ENCODE measurements around the gene CNKSR1. TPM values are rescaled to one million over a fixed set of nuclear protein-coding genes. Genes with fewer than 3 reads are reported as not detected.

CNKSR1 gene
- polyA plus RNA-seq, 3 donors, result 1.4 TPM; not detected in 2

- Histone ChIP-seq H3K9me3 (replicated peaks in 1 of 2; ENCODE audit: control insufficient read depth in 1 of 2, insufficient read depth in 1 of 2, low read length in 2 of 2) (no peaks in the 10 kb centered on the region), H3K36me3 (replicated peaks in 1 of 2; ENCODE audit: control insufficient read depth in 1 of 2, insufficient read depth in 2 of 2, low read length in 2 of 2) (no peaks in the 10 kb centered on the region), H3K4me3 (replicated peaks in 1 of 3; ENCODE audit: low read depth in 2 of 3, low read length in 3 of 3) (no peak overlapping the region), H4K20me1 (ENCODE audit: insufficient read depth, low read length) (no peaks in the 10 kb centered on the region), H3K27me3 (ENCODE audit: control insufficient read depth in 2 of 2, insufficient read depth in 2 of 2, low read length in 2 of 2) (no peaks in the 10 kb centered on the region), H3K4me1 (ENCODE audit: control insufficient read depth in 1 of 2, insufficient read depth in 2 of 2, low read length in 2 of 2) (no peaks in the 10 kb centered on the region), H3K27ac (ENCODE audit: low read depth in 1 of 2, low read length in 2 of 2) (no peak overlapping the region), H3K9ac (ENCODE audit: insufficient read depth, low read length, poor library complexity, severe bottlenecking) (no peak overlapping the region), H2AFZ (ENCODE audit: insufficient read depth, low read depth, low read length, poor library complexity, severe bottlenecking) (no peak overlapping the region), H3K4me2 (replicated peaks; ENCODE audit: extremely low read depth, low read length, poor library complexity, severe bottlenecking) (no peak overlapping the region), H3K79me2 (ENCODE audit: insufficient read depth, low read length) (no peaks in the 10 kb centered on the region)
- no peaks in the 10 kb centered on the region for H3K9me3 Mint-ChIP-seq
- H3K27ac Mint-ChIP-seq, result no peak overlapping the region
- H3K4me1 Mint-ChIP-seq, result no peaks in the 10 kb centered on the region
- no CpG with 5 or more reads among the region's 6 CpGs for WGBS (ENCODE audit: insufficient coverage)
- no peak overlapping the region for H3K4me3 Mint-ChIP-seq
- H3K27me3 Mint-ChIP-seq (ENCODE audit: low read depth in 3 of 3), result peaks cover 0 to under 1% (median 0%) of the 10 kb centered on the region in 3 donors
- TF ChIP-seq CTCF (IDR thresholded peaks at IDR 0.05), result no peak
- no peaks in the 10 kb centered on the region for H3K36me3 Mint-ChIP-seq
- intact Hi-C loops (cut with micrococcal nuclease), result no loop called here
- DNase-seq, result no peak
Measured at GRCh38 chr1:26187882-26188281, 10.6 kb downstream of the CNKSR1 start.

- H3K27ac Mint-ChIP-seq, result no peak overlapping the region
- no peaks in the 10 kb centered on the region for H3K9me3 ChIP-seq (replicated peaks in 1 of 2; ENCODE audit: control insufficient read depth in 1 of 2, insufficient read depth in 1 of 2, low read length in 2 of 2)
- H2AFZ ChIP-seq (ENCODE audit: insufficient read depth, low read depth, low read length, poor library complexity, severe bottlenecking), result no peak overlapping the region
- no peaks in the 10 kb centered on the region for H3K36me3 ChIP-seq (replicated peaks in 1 of 2; ENCODE audit: control insufficient read depth in 1 of 2, insufficient read depth in 2 of 2, low read length in 2 of 2)
- no peaks in the 10 kb centered on the region for H3K4me1 Mint-ChIP-seq
- 93% methylated on average over 3 of the region's 8 CpGs for WGBS (ENCODE audit: insufficient coverage)
- H3K27me3 ChIP-seq (ENCODE audit: control insufficient read depth in 2 of 2, insufficient read depth in 2 of 2, low read length in 2 of 2), result no peaks in the 10 kb centered on the region
- no peak overlapping the region for H3K4me2 ChIP-seq (replicated peaks; ENCODE audit: extremely low read depth, low read length, poor library complexity, severe bottlenecking)
- no peak overlapping the region for H3K27ac ChIP-seq (ENCODE audit: low read depth in 1 of 2, low read length in 2 of 2)
- no peak overlapping the region for H3K4me3 ChIP-seq (replicated peaks in 1 of 3; ENCODE audit: low read depth in 2 of 3, low read length in 3 of 3)
- H3K27me3 Mint-ChIP-seq (ENCODE audit: low read depth in 3 of 3), result peaks cover 0 to 3% (median 0%) of the 10 kb centered on the region in 3 donors
- H3K9me3 Mint-ChIP-seq, result no peaks in the 10 kb centered on the region
- H3K36me3 Mint-ChIP-seq, result no peaks in the 10 kb centered on the region
- no peak overlapping the region for H3K4me3 Mint-ChIP-seq
- DNase-seq, result no peak
- no peaks in the 10 kb centered on the region for H3K79me2 ChIP-seq (ENCODE audit: insufficient read depth, low read length)
- intact Hi-C loops (cut with micrococcal nuclease), result no loop called here
- no peak for TF ChIP-seq CTCF (IDR thresholded peaks at IDR 0.05)
- H3K4me1 ChIP-seq (ENCODE audit: control insufficient read depth in 1 of 2, insufficient read depth in 2 of 2, low read length in 2 of 2), result no peaks in the 10 kb centered on the region
- no peak overlapping the region for H3K9ac ChIP-seq (ENCODE audit: insufficient read depth, low read length, poor library complexity, severe bottlenecking)
- H4K20me1 ChIP-seq (ENCODE audit: insufficient read depth, low read length), result no peaks in the 10 kb centered on the region
Measured at GRCh38 chr1:26188477-26188876, 11.2 kb downstream of the CNKSR1 start.

All from CD14-positive monocyte (primary cell).